Measurements from ENCODE around the gene NLE1. TPM values are rescaled to one million over a fixed set of nuclear protein-coding genes. Genes with fewer than 3 reads are reported as not detected.

Gene NLE1
- total and polyA plus RNA-seq, 2 donors (not counting 1 experiment from before 2014, with no cell fraction given): 16.5 to 17.5 TPM

DNA sequence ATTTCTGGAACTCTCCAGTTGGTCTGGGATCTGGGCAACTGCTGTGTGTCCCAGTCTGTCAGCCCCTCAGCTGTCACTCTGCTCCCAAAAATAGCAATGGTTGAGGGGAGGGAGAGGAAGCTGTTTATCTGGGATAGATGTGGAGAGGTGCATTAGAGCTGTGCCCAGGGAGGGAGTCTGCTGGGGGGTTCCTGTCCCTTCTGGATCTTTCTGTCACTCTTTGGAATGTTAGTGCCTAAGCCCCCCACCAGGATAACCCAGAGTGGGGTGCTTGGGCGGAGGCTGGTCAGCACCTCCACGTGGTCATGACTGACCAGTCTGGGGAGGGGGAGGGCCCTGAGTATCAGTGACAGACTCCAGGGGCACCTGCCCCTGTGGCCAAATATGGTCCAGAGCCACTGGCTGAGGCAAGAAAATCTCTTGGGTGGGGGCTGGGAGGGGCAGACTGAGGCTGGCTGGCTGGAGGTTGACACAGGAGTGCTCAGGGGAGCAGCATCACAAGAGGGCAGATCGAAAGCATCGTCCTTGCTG is 5.3 kb upstream of the NLE1 start, which contains the start of gene UNC45B:
Gene UNC45B, plus strand, starts transcription at position 443 of the 531 bp plus-strand sequence. CDS start 447 bp downstream, outside the sequence.
- H3K4me3 Mint-ChIP-seq: no peak within 1 kb of the TSS
- no peak for DNase-seq
- no peak for TF ChIP-seq EZH2 (IDR thresholded peaks at IDR 0.05; ENCODE audit: borderline replicate concordance, insufficient read depth, low read depth, low read length, poor library complexity, severe bottlenecking)
- TF ChIP-seq, protein P1, sequence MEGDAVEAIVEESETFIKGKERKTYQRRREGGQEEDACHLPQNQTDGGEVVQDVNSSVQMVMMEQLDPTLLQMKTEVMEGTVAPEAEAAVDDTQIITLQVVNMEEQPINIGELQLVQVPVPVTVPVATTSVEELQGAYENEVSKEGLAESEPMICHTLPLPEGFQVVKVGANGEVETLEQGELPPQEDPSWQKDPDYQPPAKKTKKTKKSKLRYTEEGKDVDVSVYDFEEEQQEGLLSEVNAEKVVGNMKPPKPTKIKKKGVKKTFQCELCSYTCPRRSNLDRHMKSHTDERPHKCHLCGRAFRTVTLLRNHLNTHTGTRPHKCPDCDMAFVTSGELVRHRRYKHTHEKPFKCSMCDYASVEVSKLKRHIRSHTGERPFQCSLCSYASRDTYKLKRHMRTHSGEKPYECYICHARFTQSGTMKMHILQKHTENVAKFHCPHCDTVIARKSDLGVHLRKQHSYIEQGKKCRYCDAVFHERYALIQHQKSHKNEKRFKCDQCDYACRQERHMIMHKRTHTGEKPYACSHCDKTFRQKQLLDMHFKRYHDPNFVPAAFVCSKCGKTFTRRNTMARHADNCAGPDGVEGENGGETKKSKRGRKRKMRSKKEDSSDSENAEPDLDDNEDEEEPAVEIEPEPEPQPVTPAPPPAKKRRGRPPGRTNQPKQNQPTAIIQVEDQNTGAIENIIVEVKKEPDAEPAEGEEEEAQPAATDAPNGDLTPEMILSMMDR (IDR thresholded peaks at IDR 0.05): no peak
- no peaks in the 10 kb centered on the region for H3K9me3 Mint-ChIP-seq (ENCODE audit: insufficient read depth)
- no peak for ATAC-seq (ENCODE audit: low read depth)
- Histone ChIP-seq H3K79me2 (ENCODE audit: control insufficient read depth, insufficient read depth, low read length) (peaks cover 3% of the 10 kb centered on the region), H3K27ac (ENCODE audit: low read length in 2 of 2) (no peak within 1 kb of the TSS), H3K4me1 (ENCODE audit: control insufficient read depth in 2 of 2, insufficient read depth in 2 of 2, low read length in 2 of 2) (no peaks in the 10 kb centered on the region), H3K4me3 (ENCODE audit: control extremely low read depth in 1 of 5, extremely low read depth in 1 of 5, insufficient read depth in 1 of 5, low read depth in 2 of 5, low read length in 4 of 5) (no peak within 1 kb of the TSS), H4K20me1 (ENCODE audit: control insufficient read depth, insufficient read depth, low read length, poor library complexity, severe bottlenecking) (no peaks in the 10 kb centered on the region), H3K36me3 (replicated peaks in 1 of 2; ENCODE audit: control extremely low read depth in 1 of 2, control insufficient read depth in 1 of 2, extremely low read depth in 1 of 2, insufficient read depth in 2 of 2, low read length in 1 of 2) (no peaks in the 10 kb centered on the region), H3K9me3 (ENCODE audit: control extremely low read depth in 1 of 3, control insufficient read depth in 2 of 3, insufficient read depth in 1 of 3, low read length in 2 of 3) (no peaks in the 10 kb centered on the region), H2AFZ (ENCODE audit: insufficient read depth, low read depth, low read length, poor library complexity, severe bottlenecking) (no peak within 1 kb of the TSS), H3K27me3 (replicated peaks in 1 of 4; ENCODE audit: control extremely low read depth in 1 of 4, control insufficient read depth in 3 of 4, insufficient read depth in 4 of 4, low read length in 3 of 4) (peaks cover 0 to 3% (median 1%) of the 10 kb centered on the region in 4 experiments), H3K9ac (ENCODE audit: low read length) (no peak within 1 kb of the TSS), H3K4me2 (replicated peaks; ENCODE audit: low read depth, low read length, poor library complexity, severe bottlenecking) (no peak within 1 kb of the TSS)
- H3K27me3 Mint-ChIP-seq: peaks cover 7% of the 10 kb centered on the region
- ChIA-PET CTCF (interaction anchor here (0.6 to 1.1 kb wide), 2 partner anchors 19 to 20 kb away, joined by 3 to 4 read pairs; no protein-coding TSS in a partner anchor), POLR2A (no interaction called here)
- no peak within 1 kb of the TSS for H3K27ac Mint-ChIP-seq
- WGBS (ENCODE audit: insufficient coverage): 93% methylated on average over 4 of the region's 4 CpGs
- peaks cover 6% of the 10 kb centered on the region for H3K4me1 Mint-ChIP-seq
- intact Hi-C loops (cut with micrococcal nuclease): no loop called here

DNA sequence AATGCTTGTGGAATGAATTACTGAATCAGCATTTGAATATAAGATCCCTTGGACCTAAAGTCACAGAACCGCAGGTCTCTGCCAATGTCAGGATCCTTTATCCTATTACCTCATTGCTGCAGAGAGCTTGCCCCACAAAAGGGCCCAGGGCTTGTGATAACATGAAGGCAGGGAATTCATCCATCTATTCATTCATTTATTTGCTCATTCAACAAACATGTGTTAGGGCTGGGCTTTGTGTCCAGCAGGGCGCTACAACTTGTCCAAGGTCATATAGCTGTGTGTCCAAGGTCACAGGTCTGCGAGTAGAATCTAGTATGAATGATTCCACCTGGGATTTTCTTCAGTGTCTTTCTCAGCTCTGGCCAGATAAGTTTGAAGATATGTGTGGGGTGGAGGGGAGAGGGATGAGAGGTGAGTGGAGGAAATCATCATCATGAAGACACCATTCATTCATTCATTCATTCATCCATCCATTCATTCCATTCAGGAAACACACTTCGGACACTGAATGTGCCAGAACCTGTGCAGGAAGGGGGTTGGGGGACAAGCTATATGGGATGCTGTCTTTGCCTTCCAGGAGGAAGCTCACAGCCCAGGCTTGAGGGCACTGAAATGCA is 4.2 kb upstream of the NLE1 start:
- Mint-ChIP-seq H3K9me3 (ENCODE audit: insufficient read depth) (no peaks in the 10 kb centered on the region), H3K27me3 (peaks cover 4% of the 10 kb centered on the region), H3K4me3 (no peak overlapping the region), H3K27ac (no peak overlapping the region), H3K4me1 (peaks cover 14% of the 10 kb centered on the region)
- ChIA-PET POLR2A (no interaction called here), CTCF (no interaction called here)
- Histone ChIP-seq H3K9ac (ENCODE audit: low read length) (no peak overlapping the region), H3K4me2 (replicated peaks; ENCODE audit: low read depth, low read length, poor library complexity, severe bottlenecking) (no peak overlapping the region), H3K4me3 (ENCODE audit: control extremely low read depth in 1 of 5, extremely low read depth in 1 of 5, insufficient read depth in 1 of 5, low read depth in 2 of 5, low read length in 4 of 5) (no peak overlapping the region), H3K27me3 (replicated peaks in 1 of 4; ENCODE audit: control extremely low read depth in 1 of 4, control insufficient read depth in 3 of 4, insufficient read depth in 4 of 4, low read length in 3 of 4) (peaks cover 0 to 3% (median 0%) of the 10 kb centered on the region in 4 experiments), H4K20me1 (ENCODE audit: control insufficient read depth, insufficient read depth, low read length, poor library complexity, severe bottlenecking) (no peaks in the 10 kb centered on the region), H3K4me1 (ENCODE audit: control insufficient read depth in 2 of 2, insufficient read depth in 2 of 2, low read length in 2 of 2) (peaks cover 0 to 3% of the 10 kb centered on the region in 2 donors), H3K36me3 (replicated peaks in 1 of 2; ENCODE audit: control extremely low read depth in 1 of 2, control insufficient read depth in 1 of 2, extremely low read depth in 1 of 2, insufficient read depth in 2 of 2, low read length in 1 of 2) (no peaks in the 10 kb centered on the region), H3K9me3 (ENCODE audit: control extremely low read depth in 1 of 3, control insufficient read depth in 2 of 3, insufficient read depth in 1 of 3, low read length in 2 of 3) (no peaks in the 10 kb centered on the region), H3K27ac (ENCODE audit: low read length in 2 of 2) (no peak overlapping the region), H2AFZ (ENCODE audit: insufficient read depth, low read depth, low read length, poor library complexity, severe bottlenecking) (no peak overlapping the region), H3K79me2 (ENCODE audit: control insufficient read depth, insufficient read depth, low read length) (peaks cover 12% of the 10 kb centered on the region)
- no peak for DNase-seq
- ATAC-seq (ENCODE audit: low read depth): no peak
- TF ChIP-seq EZH2 (IDR thresholded peaks at IDR 0.05; ENCODE audit: borderline replicate concordance, insufficient read depth, low read depth, low read length, poor library complexity, severe bottlenecking): no peak
- intact Hi-C loops (cut with micrococcal nuclease): no loop called here
- 100% methylated on average over 1 of the region's 4 CpGs for WGBS (ENCODE audit: insufficient coverage)

Measured in B cell (primary cell).